Measurements from ENCODE around the gene MYMK. TPM values are rescaled to one million over a fixed set of nuclear protein-coding genes. Genes with fewer than 3 reads are reported as not detected.

The MYMK gene
- total and polyA plus RNA-seq, 2 of the 13 experiments (the other 11 are each of a cell fraction or from before 2014, with no cell fraction given) = not detected

DNA sequence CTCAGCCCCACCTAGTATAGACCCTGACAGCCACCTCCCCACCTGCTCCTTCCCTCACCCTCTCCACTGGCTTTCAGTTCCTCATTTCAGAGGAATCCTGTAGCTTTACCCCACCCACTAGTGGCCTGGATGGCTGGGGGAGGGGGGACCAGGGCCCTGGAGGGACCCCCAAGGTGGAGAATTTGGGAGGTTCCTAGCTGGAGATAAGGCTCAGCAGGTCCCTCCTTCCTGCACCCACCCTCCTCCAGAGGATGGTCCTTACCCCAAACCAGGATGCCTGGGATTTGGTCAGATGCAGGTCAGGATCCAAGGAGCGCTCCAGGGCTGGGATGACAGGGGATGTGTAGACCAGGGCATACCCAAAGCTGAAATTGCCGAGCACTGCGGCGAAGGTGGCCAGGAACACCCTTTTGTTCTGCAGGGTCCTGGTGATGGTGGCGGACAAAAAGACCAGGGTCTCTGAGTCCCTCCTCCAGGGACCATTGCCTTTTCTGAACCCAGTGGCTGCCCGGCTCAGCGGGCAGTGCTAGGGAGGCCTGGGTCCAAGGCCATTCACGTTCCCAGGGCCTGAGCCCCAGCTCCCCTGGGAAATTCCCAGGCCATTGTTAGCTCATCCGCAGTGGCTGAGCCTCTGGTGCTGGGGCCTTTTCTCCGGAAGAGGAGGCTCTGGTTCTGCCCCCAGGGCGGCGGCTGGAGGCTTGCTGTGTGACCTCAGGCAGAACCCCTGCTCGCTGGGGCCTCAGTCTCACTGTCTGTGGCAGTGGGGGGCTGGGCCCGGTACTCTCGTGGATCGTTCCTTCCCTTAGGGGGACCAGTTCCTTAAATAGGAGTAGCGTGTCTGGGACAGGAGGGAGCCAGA is 46.5 kb downstream of the MYMK start (continued):
- TF ChIP-seq JUNB (CRISPR knock-in tag; IDR thresholded peaks at IDR 0.05; ENCODE audit: borderline replicate concordance) (no peak), ZNF776 (CRISPR knock-in tag; IDR thresholded peaks at IDR 0.05) (no peak), ZNF713 (CRISPR knock-in tag; IDR thresholded peaks at IDR 0.05) (no peak), ZNF83 (CRISPR knock-in tag; IDR thresholded peaks at IDR 0.05; ENCODE audit: borderline replicate concordance) (no peak), ZBTB33 (CRISPR knock-in tag; IDR thresholded peaks at IDR 0.05) (no peak), ZNF34 (CRISPR knock-in tag; IDR thresholded peaks at IDR 0.05; ENCODE audit: borderline replicate concordance) (no peak), JARID2 (CRISPR knock-in tag; IDR thresholded peaks at IDR 0.05; ENCODE audit: insufficient replicate concordance) (no peak), MED8 (CRISPR knock-in tag; IDR thresholded peaks at IDR 0.05; ENCODE audit: insufficient replicate concordance) (no peak), PAX8 (CRISPR knock-in tag; IDR thresholded peaks at IDR 0.05; ENCODE audit: borderline replicate concordance) (no peak), THAP8 (CRISPR knock-in tag; IDR thresholded peaks at IDR 0.05; ENCODE audit: borderline replicate concordance) (no peak), KAT7 (CRISPR knock-in tag; IDR thresholded peaks at IDR 0.05; ENCODE audit: borderline replicate concordance) (no peak), MATR3 (CRISPR knock-in tag; IDR thresholded peaks at IDR 0.05) (no peak), RBM22 (optimal IDR thresholded peaks at IDR 0.05; ENCODE audit: low read length) (no peak), ZNF350 (CRISPR knock-in tag; IDR thresholded peaks at IDR 0.05; ENCODE audit: borderline replicate concordance, low read depth) (peak; percentile 57; the same call in 1 of the 2 replicates), U2AF1 (optimal IDR thresholded peaks at IDR 0.05; ENCODE audit: low read depth, low read length) (no peak), THYN1 (CRISPR knock-in tag; IDR thresholded peaks at IDR 0.05; ENCODE audit: borderline replicate concordance, low read depth) (no peak), KDM2A (CRISPR knock-in tag; IDR thresholded peaks at IDR 0.05; ENCODE audit: borderline replicate concordance, low read depth) (no peak; the same call in 1 of the 2 replicates), NFIB (CRISPR knock-in tag; IDR thresholded peaks at IDR 0.05; ENCODE audit: borderline replicate concordance) (no peak), ARNT2 (CRISPR knock-in tag; IDR thresholded peaks at IDR 0.05; ENCODE audit: low read depth) (no peak), ZNF563 (CRISPR knock-in tag; IDR thresholded peaks at IDR 0.05) (no peak), ZNF335 (CRISPR knock-in tag; IDR thresholded peaks at IDR 0.05) (0 out of 2 replicates have a peak, but pooled peaks have one; percentile 18), ZFP62 (CRISPR knock-in tag; IDR thresholded peaks at IDR 0.05) (no peak), ZNF317 (CRISPR knock-in tag; IDR thresholded peaks at IDR 0.05) (no peak), RORA (CRISPR knock-in tag; IDR thresholded peaks at IDR 0.05) (no peak), YEATS4 (CRISPR knock-in tag; IDR thresholded peaks at IDR 0.05; ENCODE audit: borderline replicate concordance) (no peak; the same call in 1 of the 2 replicates), POLR2AphosphoS5 (IDR thresholded peaks at IDR 0.05; ENCODE audit: low read depth, low read length) (no peak)
- TF ChIP-seq, protein P1, sequence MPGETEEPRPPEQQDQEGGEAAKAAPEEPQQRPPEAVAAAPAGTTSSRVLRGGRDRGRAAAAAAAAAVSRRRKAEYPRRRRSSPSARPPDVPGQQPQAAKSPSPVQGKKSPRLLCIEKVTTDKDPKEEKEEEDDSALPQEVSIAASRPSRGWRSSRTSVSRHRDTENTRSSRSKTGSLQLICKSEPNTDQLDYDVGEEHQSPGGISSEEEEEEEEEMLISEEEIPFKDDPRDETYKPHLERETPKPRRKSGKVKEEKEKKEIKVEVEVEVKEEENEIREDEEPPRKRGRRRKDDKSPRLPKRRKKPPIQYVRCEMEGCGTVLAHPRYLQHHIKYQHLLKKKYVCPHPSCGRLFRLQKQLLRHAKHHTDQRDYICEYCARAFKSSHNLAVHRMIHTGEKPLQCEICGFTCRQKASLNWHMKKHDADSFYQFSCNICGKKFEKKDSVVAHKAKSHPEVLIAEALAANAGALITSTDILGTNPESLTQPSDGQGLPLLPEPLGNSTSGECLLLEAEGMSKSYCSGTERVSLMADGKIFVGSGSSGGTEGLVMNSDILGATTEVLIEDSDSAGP (CRISPR knock-in tag; IDR thresholded peaks at IDR 0.05; ENCODE audit: borderline replicate concordance) = no peak
